Chondrocyte (in vitro differentiated cells): Measurements from ENCODE around the gene NRROS. TPM values are rescaled to one million over a fixed set of nuclear protein-coding genes. Genes with fewer than 3 reads are reported as not detected.

Experiments
- DNase-seq: peaks from one replicate; pipeline ENCODE4 v3.0.0; 2021; ENCODE audit warnings: mixed read lengths, low spot score
- H3K27ac Mint-ChIP-seq: one replicate; pipeline ENCODE4 v1.8.0; 2021; ENCODE audit warnings: mild to moderate bottlenecking, moderate library complexity, mixed read lengths; ENCODE audit not compliant: unreplicated experiment
- H3K27me3 Mint-ChIP-seq: 2 replicates; pipeline ENCODE4 v1.8.0; 2021; ENCODE audit warnings: low read depth, mixed read lengths
- H3K36me3 Mint-ChIP-seq: 2 replicates; pipeline ENCODE4 v1.8.0; 2021; ENCODE audit warnings: low read depth, mixed read lengths
- H3K4me1 Mint-ChIP-seq: 2 replicates; pipeline ENCODE4 v1.8.0; 2021; ENCODE audit warnings: low read depth, mild to moderate bottlenecking, mixed read lengths
- H3K4me3 Mint-ChIP-seq: one replicate; pipeline ENCODE4 v1.8.0; 2021; ENCODE audit warnings: mild to moderate bottlenecking, moderate library complexity, mixed read lengths; ENCODE audit not compliant: unreplicated experiment
- H3K9me3 Mint-ChIP-seq: 2 replicates; pipeline ENCODE4 v1.8.0; 2021; ENCODE audit warnings: low read depth, mixed read lengths
- CTCF ChIP-seq: fragments of 200-600 bp; sonication (generic); IDR thresholded peaks from 2 replicates; pipeline ENCODE4 v1.5.0; 2021; ENCODE audit warnings: antibody characterized with exemption, mild to moderate bottlenecking, moderate library complexity
- total RNA-seq: library from RNA; stranded (reverse); gene quantifications from 3 replicates; pipeline ENCODE4 v1.2.1, GENCODE V29; 2021

NRROS gene
- total RNA-seq, 1 donor from 2014 or later: 0.50 TPM

DNA sequence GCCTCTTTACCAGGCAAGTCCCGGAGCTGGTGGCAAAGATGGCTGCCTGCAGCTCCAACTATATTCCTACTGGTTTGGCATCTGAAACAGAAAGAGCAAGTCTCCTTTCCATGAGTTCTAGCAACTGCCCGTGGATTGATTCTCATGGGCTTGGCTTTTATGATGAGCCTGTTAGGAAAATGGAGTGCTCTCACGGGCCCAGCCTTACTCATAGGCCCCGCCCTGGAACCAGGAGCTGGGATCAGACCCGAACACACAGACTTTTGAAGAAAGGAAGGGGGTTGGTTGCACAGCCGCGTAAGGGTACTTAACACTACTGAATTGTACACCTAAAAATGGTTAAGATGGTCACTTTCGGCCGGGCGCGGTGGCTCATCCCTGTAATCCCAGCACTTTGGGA, 2.9 kb downstream of the NRROS start:
- peaks cover 5% of the 10 kb centered on the region for H3K4me1 Mint-ChIP-seq
- DNase-seq: peak; percentile 44
- H3K9me3 Mint-ChIP-seq: no peaks in the 10 kb centered on the region
- peaks cover 2% of the 10 kb centered on the region for H3K36me3 Mint-ChIP-seq
- H3K27ac Mint-ChIP-seq: no peak overlapping the region
- no peak overlapping the region for H3K4me3 Mint-ChIP-seq
- no peak for TF ChIP-seq CTCF
- peaks cover 30% of the 10 kb centered on the region for H3K27me3 Mint-ChIP-seq

GRCh38 chr3:196643201-196643749, 3.8 kb downstream of the NRROS start:
- DNase-seq: peak; percentile 38
- no peak for TF ChIP-seq CTCF
- no peaks in the 10 kb centered on the region for H3K9me3 Mint-ChIP-seq
- H3K27ac Mint-ChIP-seq: no peak overlapping the region
- peaks cover 27% of the 10 kb centered on the region for H3K27me3 Mint-ChIP-seq
- H3K36me3 Mint-ChIP-seq: no peaks in the 10 kb centered on the region
- H3K4me3 Mint-ChIP-seq: no peak overlapping the region
- peaks cover 5% of the 10 kb centered on the region for H3K4me1 Mint-ChIP-seq

DNA sequence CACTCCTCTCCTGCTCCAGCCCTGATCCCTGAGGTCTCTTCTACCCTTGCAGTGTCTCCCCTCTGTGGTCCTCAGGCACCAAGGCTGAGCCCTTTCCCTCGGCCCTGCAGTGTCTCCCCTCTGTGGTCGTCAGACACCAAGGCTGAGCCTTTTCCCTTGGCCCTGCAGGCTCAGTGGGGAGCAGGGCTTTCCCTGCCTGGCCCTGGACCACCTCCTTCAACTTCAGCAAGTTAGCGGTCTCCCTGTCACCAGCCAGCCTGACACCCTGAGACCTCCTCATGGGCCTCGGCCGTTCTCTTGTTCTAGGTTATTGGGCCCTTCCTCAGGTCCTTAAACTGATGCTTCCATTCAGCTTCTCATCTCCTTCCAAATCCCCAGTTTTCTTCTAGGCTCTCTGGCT, 4.3 kb downstream of the NRROS start:
- Mint-ChIP-seq H3K9me3 (no peaks in the 10 kb centered on the region), H3K27ac (no peak overlapping the region), H3K4me3 (no peak overlapping the region), H3K36me3 (no peaks in the 10 kb centered on the region), H3K4me1 (peaks cover 7% of the 10 kb centered on the region), H3K27me3 (peaks cover 24% of the 10 kb centered on the region)
- TF ChIP-seq CTCF: no peak
- DNase-seq: peak; percentile 55

DNA sequence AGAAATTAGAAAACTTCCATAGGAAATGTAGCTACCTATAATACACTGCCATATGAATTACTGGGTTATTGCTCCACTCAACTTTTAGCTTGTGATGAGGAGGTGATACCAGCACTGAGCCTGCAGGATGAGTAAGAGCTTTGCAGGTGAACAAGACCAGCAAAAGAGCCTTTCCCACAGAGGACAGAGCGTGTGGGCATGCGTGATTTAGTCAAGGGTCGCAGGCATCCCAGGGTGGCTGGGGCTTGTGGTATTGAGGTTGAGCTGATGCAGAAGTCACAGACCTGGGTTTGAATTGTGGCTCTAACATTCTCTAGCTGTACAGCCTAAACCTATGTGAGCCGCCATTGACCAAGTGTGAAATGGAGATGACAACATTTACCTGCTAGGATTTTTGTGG, 5.6 kb downstream of the NRROS start:
- DNase-seq: peak; percentile 32
- Mint-ChIP-seq H3K27me3 (peaks cover 19% of the 10 kb centered on the region), H3K4me3 (no peak overlapping the region), H3K4me1 (peaks cover 4% of the 10 kb centered on the region), H3K27ac (no peak overlapping the region), H3K36me3 (no peaks in the 10 kb centered on the region), H3K9me3 (no peaks in the 10 kb centered on the region)
- TF ChIP-seq CTCF: no peak

- peaks cover 10% of the 10 kb centered on the region for H3K4me1 Mint-ChIP-seq
- no peaks in the 10 kb centered on the region for H3K9me3 Mint-ChIP-seq
- H3K4me3 Mint-ChIP-seq: no peak overlapping the region
- DNase-seq: peak; percentile 67
- H3K27ac Mint-ChIP-seq: no peak overlapping the region
- no peak for TF ChIP-seq CTCF
- peaks cover 16% of the 10 kb centered on the region for H3K27me3 Mint-ChIP-seq
- no peaks in the 10 kb centered on the region for H3K36me3 Mint-ChIP-seq
Observed at GRCh38 chr3:196645897-196646665, 6.6 kb downstream of the NRROS start.
